Measurements from ENCODE around the gene CFAP251. TPM values are rescaled to one million over a fixed set of nuclear protein-coding genes. Genes with fewer than 3 reads are reported as not detected.

The CFAP251 gene
- total RNA-seq, 1 donor from 2014 or later = 2.6 TPM

GRCh38 chr12:121955258-121956237 lies 37.2 kb downstream of the CFAP251 start:
- no peak overlapping the region for H3K9ac ChIP-seq (ENCODE audit: low read depth in 1 of 3, low read length in 3 of 3)
- peak overlapping the region in 1 of 3 donors; percentile 29 for H3K4me3 ChIP-seq (ENCODE audit: low read length in 3 of 3)
- no peak overlapping the region for H3K27ac ChIP-seq (ENCODE audit: low read depth, low read length)
- no peaks in the 10 kb centered on the region for H3K36me3 ChIP-seq (ENCODE audit: control insufficient read depth in 3 of 3, insufficient read depth in 3 of 3, low read length in 3 of 3)
- no peaks in the 10 kb centered on the region for H3K9me3 ChIP-seq (ENCODE audit: control insufficient read depth in 3 of 3, low read length in 3 of 3)
- no peaks in the 10 kb centered on the region for H3K27me3 ChIP-seq (ENCODE audit: control insufficient read depth in 3 of 3, insufficient read depth in 3 of 3, low read length in 3 of 3)
- H3K4me1 ChIP-seq (ENCODE audit: control insufficient read depth in 3 of 3, insufficient read depth in 3 of 3, low read length in 3 of 3) = peaks cover 0 to 3% (median 0%) of the 10 kb centered on the region in 3 donors

GRCh38 chr12:121957861-121958515 lies 39.6 kb downstream of the CFAP251 start:
- Histone ChIP-seq H3K27me3 (ENCODE audit: control insufficient read depth in 3 of 3, insufficient read depth in 3 of 3, low read length in 3 of 3) (no peaks in the 10 kb centered on the region), H3K4me1 (ENCODE audit: control insufficient read depth in 3 of 3, insufficient read depth in 3 of 3, low read length in 3 of 3) (peaks cover 0 to 3% (median 0%) of the 10 kb centered on the region in 3 donors), H3K9me3 (ENCODE audit: control insufficient read depth in 3 of 3, low read length in 3 of 3) (no peaks in the 10 kb centered on the region), H3K36me3 (ENCODE audit: control insufficient read depth in 3 of 3, insufficient read depth in 3 of 3, low read length in 3 of 3) (peaks cover 0 to 6% (median 0%) of the 10 kb centered on the region in 3 donors), H3K27ac (ENCODE audit: low read depth, low read length) (no peak overlapping the region), H3K9ac (ENCODE audit: low read depth in 1 of 3, low read length in 3 of 3) (no peak overlapping the region), H3K4me3 (ENCODE audit: low read length in 3 of 3) (no peak overlapping the region)

GRCh38 chr12:121958541-121959240 lies 40.3 kb downstream of the CFAP251 start:
- no peaks in the 10 kb centered on the region for H3K27me3 ChIP-seq (ENCODE audit: control insufficient read depth in 3 of 3, insufficient read depth in 3 of 3, low read length in 3 of 3)
- no peak overlapping the region for H3K4me3 ChIP-seq (ENCODE audit: low read length in 3 of 3)
- no peak overlapping the region for H3K9ac ChIP-seq (ENCODE audit: low read depth in 1 of 3, low read length in 3 of 3)
- H3K27ac ChIP-seq (ENCODE audit: low read depth, low read length) = no peak overlapping the region
- H3K4me1 ChIP-seq (ENCODE audit: control insufficient read depth in 3 of 3, insufficient read depth in 3 of 3, low read length in 3 of 3) = peaks cover 0 to 3% (median 0%) of the 10 kb centered on the region in 3 donors
- H3K9me3 ChIP-seq (ENCODE audit: control insufficient read depth in 3 of 3, low read length in 3 of 3) = no peaks in the 10 kb centered on the region
- peaks cover 0 to 6% (median 0%) of the 10 kb centered on the region in 3 donors for H3K36me3 ChIP-seq (ENCODE audit: control insufficient read depth in 3 of 3, insufficient read depth in 3 of 3, low read length in 3 of 3)

- Histone ChIP-seq H3K9me3 (ENCODE audit: control insufficient read depth in 3 of 3, low read length in 3 of 3) (no peaks in the 10 kb centered on the region), H3K9ac (ENCODE audit: low read depth in 1 of 3, low read length in 3 of 3) (no peak overlapping the region), H3K27ac (ENCODE audit: low read depth, low read length) (no peak overlapping the region), H3K36me3 (ENCODE audit: control insufficient read depth in 3 of 3, insufficient read depth in 3 of 3, low read length in 3 of 3) (peaks cover 0 to 6% (median 0%) of the 10 kb centered on the region in 3 donors), H3K4me1 (ENCODE audit: control insufficient read depth in 3 of 3, insufficient read depth in 3 of 3, low read length in 3 of 3) (peaks cover 0 to 3% (median 0%) of the 10 kb centered on the region in 3 donors), H3K4me3 (ENCODE audit: low read length in 3 of 3) (no peak overlapping the region), H3K27me3 (ENCODE audit: control insufficient read depth in 3 of 3, insufficient read depth in 3 of 3, low read length in 3 of 3) (no peaks in the 10 kb centered on the region)
These were observed 42.1 kb downstream of the CFAP251 start for GRCh38 chr12:121960541-121960940.

- Histone ChIP-seq H3K9ac (ENCODE audit: low read depth in 1 of 3, low read length in 3 of 3) (no peak overlapping the region), H3K9me3 (ENCODE audit: control insufficient read depth in 3 of 3, low read length in 3 of 3) (no peaks in the 10 kb centered on the region), H3K27me3 (ENCODE audit: control insufficient read depth in 3 of 3, insufficient read depth in 3 of 3, low read length in 3 of 3) (no peaks in the 10 kb centered on the region), H3K4me1 (ENCODE audit: control insufficient read depth in 3 of 3, insufficient read depth in 3 of 3, low read length in 3 of 3) (no peaks in the 10 kb centered on the region), H3K36me3 (ENCODE audit: control insufficient read depth in 3 of 3, insufficient read depth in 3 of 3, low read length in 3 of 3) (peaks cover 0 to 6% (median 0%) of the 10 kb centered on the region in 3 donors), H3K4me3 (ENCODE audit: low read length in 3 of 3) (no peak overlapping the region), H3K27ac (ENCODE audit: low read depth, low read length) (no peak overlapping the region)
These were observed 42.9 kb downstream of the CFAP251 start for GRCh38 chr12:121961195-121961879.

GRCh38 chr12:121963341-121964018 lies 45.1 kb downstream of the CFAP251 start:
- no peak overlapping the region for H3K9ac ChIP-seq (ENCODE audit: low read depth in 1 of 3, low read length in 3 of 3)
- no peaks in the 10 kb centered on the region for H3K9me3 ChIP-seq (ENCODE audit: control insufficient read depth in 3 of 3, low read length in 3 of 3)
- H3K4me3 ChIP-seq (ENCODE audit: low read length in 3 of 3) = no peak overlapping the region
- no peaks in the 10 kb centered on the region for H3K4me1 ChIP-seq (ENCODE audit: control insufficient read depth in 3 of 3, insufficient read depth in 3 of 3, low read length in 3 of 3)
- no peaks in the 10 kb centered on the region for H3K27me3 ChIP-seq (ENCODE audit: control insufficient read depth in 3 of 3, insufficient read depth in 3 of 3, low read length in 3 of 3)
- H3K36me3 ChIP-seq (ENCODE audit: control insufficient read depth in 3 of 3, insufficient read depth in 3 of 3, low read length in 3 of 3) = peaks cover 0 to 9% (median 5%) of the 10 kb centered on the region in 3 donors
- no peak overlapping the region for H3K27ac ChIP-seq (ENCODE audit: low read depth, low read length)

GRCh38 chr12:121964813-121965643 lies 46.6 kb downstream of the CFAP251 start:
- Histone ChIP-seq H3K9me3 (ENCODE audit: control insufficient read depth in 3 of 3, low read length in 3 of 3) (no peaks in the 10 kb centered on the region), H3K36me3 (ENCODE audit: control insufficient read depth in 3 of 3, insufficient read depth in 3 of 3, low read length in 3 of 3) (peaks cover 0 to 9% (median 5%) of the 10 kb centered on the region in 3 donors), H3K27ac (ENCODE audit: low read depth, low read length) (no peak overlapping the region)

GRCh38 chr12:121966959-121967358 lies 48.6 kb downstream of the CFAP251 start:
- peaks cover 0 to 5% (median 5%) of the 10 kb centered on the region in 3 donors for H3K36me3 ChIP-seq (ENCODE audit: control insufficient read depth in 3 of 3, insufficient read depth in 3 of 3, low read length in 3 of 3)
- H3K27me3 ChIP-seq (ENCODE audit: control insufficient read depth in 3 of 3, insufficient read depth in 3 of 3, low read length in 3 of 3) = no peaks in the 10 kb centered on the region
- H3K9ac ChIP-seq (ENCODE audit: low read depth in 1 of 3, low read length in 3 of 3) = no peak overlapping the region
- no peaks in the 10 kb centered on the region for H3K9me3 ChIP-seq (ENCODE audit: control insufficient read depth in 3 of 3, low read length in 3 of 3)
- no peak overlapping the region for H3K4me3 ChIP-seq (ENCODE audit: low read length in 3 of 3)
- no peak overlapping the region for H3K27ac ChIP-seq (ENCODE audit: low read depth, low read length)
- H3K4me1 ChIP-seq (ENCODE audit: control insufficient read depth in 3 of 3, insufficient read depth in 3 of 3, low read length in 3 of 3) = peaks cover 0 to 7% (median 7%) of the 10 kb centered on the region in 3 donors

More at GRCh38 chr12:121964813-121965643, 46.6 kb downstream of the CFAP251 start:
- Histone ChIP-seq H3K4me3 (ENCODE audit: low read length in 3 of 3) (no peak overlapping the region), H3K4me1 (ENCODE audit: control insufficient read depth in 3 of 3, insufficient read depth in 3 of 3, low read length in 3 of 3) (no peaks in the 10 kb centered on the region), H3K27me3 (ENCODE audit: control insufficient read depth in 3 of 3, insufficient read depth in 3 of 3, low read length in 3 of 3) (no peaks in the 10 kb centered on the region), H3K9ac (ENCODE audit: low read depth in 1 of 3, low read length in 3 of 3) (no peak overlapping the region)
